SJSA1 (cell line): ENCODE results near the gene LMNB1. TPM values are rescaled to one million over a fixed set of nuclear protein-coding genes. Genes with fewer than 3 reads are reported as not detected.
"Not testable (repeated sequence)": the region's sequence is repeated elsewhere in the genome, so short reads cannot be mapped to it uniquely, and the experiment has no call there.

ENCODE experiments used
- DNase-seq, 2 experiments: peaks; one replicate each; pipeline ENCODE4 v3.0.0-alpha.2; 2015 to 2020; ENCODE audit warnings: low spot score in 2 of 2, low read depth in 1 of 2
- H3K27ac ChIP-seq: fragments of 250-450 bp; sonication (Bioruptor Pico); 2 replicates; pipeline ENCODE4 v1.5.1; 2020; ENCODE audit warnings: mild to moderate bottlenecking, moderate library complexity
- H3K27me3 ChIP-seq: fragments of 250-450 bp; sonication (Bioruptor Pico); replicated peaks from 2 replicates; pipeline ENCODE4 v1.5.1; 2020; ENCODE audit warnings: mild to moderate bottlenecking, moderate library complexity
- H3K36me3 ChIP-seq: fragments of 250-450 bp; sonication (Bioruptor Pico); 2 replicates; pipeline ENCODE4 v1.5.1; 2020; ENCODE audit warnings: mild to moderate bottlenecking
- H3K4me1 ChIP-seq: fragments of 250-450 bp; sonication (Bioruptor Pico); replicated peaks from 2 replicates; pipeline ENCODE4 v1.6.1; 2021; ENCODE audit warnings: mild to moderate bottlenecking
- H3K4me3 ChIP-seq: fragments of 250-450 bp; sonication (Bioruptor Pico); 2 replicates; pipeline ENCODE4 v1.5.1; 2020; ENCODE audit warnings: mild to moderate bottlenecking
- H3K9me3 ChIP-seq: fragments of 250-450 bp; sonication (Bioruptor Pico); replicated peaks from 2 replicates; pipeline ENCODE4 v1.5.1; 2020; ENCODE audit warnings: mild to moderate bottlenecking
- total RNA-seq: library from RNA; depleted of rRNA; stranded (reverse); fragments of >200 nt; shearing (Covaris generic); gene quantifications from 2 replicates; pipeline ENCODE4 v1.2.3, GENCODE V29; 2014

The LMNB1 gene
- total RNA-seq, 1 experiment from 2014 or later, result 241 TPM

GRCh38 chr5:126818736-126819135 is 41.8 kb downstream of the LMNB1 start:
- no peaks in the 10 kb centered on the region for H3K4me1 ChIP-seq
- peaks cover 95% of the 10 kb centered on the region for H3K36me3 ChIP-seq
- no peaks in the 10 kb centered on the region for H3K27me3 ChIP-seq
- no peak overlapping the region for H3K27ac ChIP-seq
- no peaks in the 10 kb centered on the region for H3K9me3 ChIP-seq
- no peak for DNase-seq
- no peak overlapping the region for H3K4me3 ChIP-seq

DNA sequence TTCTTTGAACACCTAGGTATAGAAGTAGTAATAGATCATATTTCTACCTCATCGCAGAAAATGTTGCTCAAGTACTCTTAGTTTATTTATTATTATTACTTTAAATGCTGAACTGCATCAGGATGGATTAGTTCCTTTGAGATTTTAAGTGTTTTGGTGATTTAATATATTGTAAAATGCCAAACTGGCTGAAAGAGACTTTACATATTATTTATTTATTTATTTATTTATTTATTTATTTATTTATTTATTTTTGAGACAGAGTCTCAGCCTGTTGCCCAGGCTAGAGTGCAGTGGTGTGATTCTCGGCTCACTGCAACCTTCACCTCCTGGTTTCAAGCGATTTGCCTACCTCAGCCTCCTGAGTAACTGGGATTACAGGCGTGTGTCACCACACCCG is 42.3 kb downstream of the LMNB1 start:
- DNase-seq, result no peak
- H3K4me3 ChIP-seq, result no peak overlapping the region
- no peaks in the 10 kb centered on the region for H3K4me1 ChIP-seq
- no peaks in the 10 kb centered on the region for H3K9me3 ChIP-seq
- H3K27me3 ChIP-seq, result no peaks in the 10 kb centered on the region
- peaks cover 94% of the 10 kb centered on the region for H3K36me3 ChIP-seq
- no peak overlapping the region for H3K27ac ChIP-seq

DNA sequence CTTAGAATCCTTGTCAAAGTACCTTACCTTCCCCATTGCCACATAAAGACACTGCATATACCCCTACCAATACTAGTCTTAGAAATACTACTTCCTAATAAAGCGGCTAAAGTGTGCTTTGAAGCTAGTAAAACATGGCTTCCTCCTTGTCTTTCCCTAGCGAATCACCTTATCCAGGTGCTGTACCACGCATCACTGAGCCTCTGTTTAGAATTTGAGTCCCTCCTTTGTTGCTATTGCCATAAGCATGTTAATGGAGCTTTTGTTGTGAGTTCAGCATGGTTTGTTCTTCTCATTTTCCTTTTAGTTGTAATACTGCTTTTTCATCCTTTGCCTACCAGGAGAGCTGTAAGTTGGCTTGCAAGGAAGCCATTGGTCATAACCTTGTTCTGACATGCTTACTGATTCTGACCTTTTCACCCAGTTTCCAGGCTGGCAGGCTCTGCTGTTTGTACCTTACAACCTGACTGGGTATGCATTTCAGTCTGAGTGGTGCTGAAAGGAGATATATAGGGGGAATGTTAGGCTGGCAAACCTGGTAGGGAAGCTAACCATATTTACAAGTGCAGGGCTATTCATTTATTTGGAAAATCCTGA is 49.8 kb downstream of the LMNB1 start:
- H3K4me1 ChIP-seq, result no peaks in the 10 kb centered on the region
- no peak for DNase-seq
- H3K27me3 ChIP-seq, result no peaks in the 10 kb centered on the region
- H3K4me3 ChIP-seq, result no peak overlapping the region
- no peak overlapping the region for H3K27ac ChIP-seq
- H3K36me3 ChIP-seq, result peaks cover 95% of the 10 kb centered on the region
- H3K9me3 ChIP-seq, result no peaks in the 10 kb centered on the region

- Histone ChIP-seq H3K36me3 (peaks cover 96% of the 10 kb centered on the region), H3K27me3 (no peaks in the 10 kb centered on the region), H3K4me3 (no peak overlapping the region), H3K4me1 (no peaks in the 10 kb centered on the region), H3K27ac (no peak overlapping the region), H3K9me3 (no peaks in the 10 kb centered on the region)
- no peak for DNase-seq
Observed at GRCh38 chr5:126829098-126829497, 52.2 kb downstream of the LMNB1 start.

DNA sequence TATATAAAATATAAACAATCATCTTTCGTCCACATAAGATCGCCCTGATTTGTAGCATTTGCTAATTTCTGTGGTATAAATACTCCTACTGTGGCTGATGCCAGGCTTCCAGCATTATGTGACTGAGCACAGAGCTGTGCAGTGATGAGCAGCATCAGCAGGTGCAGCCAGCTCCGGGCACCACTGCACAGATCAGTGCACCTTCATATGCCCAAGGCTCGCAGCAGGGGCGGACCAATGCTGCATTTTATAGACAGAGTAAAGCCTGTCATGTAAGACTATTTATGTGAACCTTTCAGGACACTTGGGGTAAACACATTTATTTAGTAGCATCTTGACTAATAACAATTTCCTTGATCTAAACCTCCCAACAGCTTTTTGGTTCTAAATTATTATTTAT is 53.1 kb downstream of the LMNB1 start:
- no peaks in the 10 kb centered on the region for H3K27me3 ChIP-seq
- H3K4me1 ChIP-seq, result no peaks in the 10 kb centered on the region
- no peak overlapping the region for H3K4me3 ChIP-seq
- peaks cover 100% of the 10 kb centered on the region for H3K36me3 ChIP-seq
- no peak overlapping the region for H3K27ac ChIP-seq
- H3K9me3 ChIP-seq, result no peaks in the 10 kb centered on the region
- DNase-seq, result no peak

GRCh38 chr5:126831156-126831555 is 54.2 kb downstream of the LMNB1 start:
- no peak overlapping the region for H3K4me3 ChIP-seq
- no peaks in the 10 kb centered on the region for H3K9me3 ChIP-seq
- peaks cover 100% of the 10 kb centered on the region for H3K36me3 ChIP-seq
- no peak for DNase-seq
- no peaks in the 10 kb centered on the region for H3K27me3 ChIP-seq
- no peak overlapping the region for H3K27ac ChIP-seq
- no peaks in the 10 kb centered on the region for H3K4me1 ChIP-seq

- no peak overlapping the region for H3K4me3 ChIP-seq
- no peaks in the 10 kb centered on the region for H3K4me1 ChIP-seq
- no peak overlapping the region for H3K27ac ChIP-seq
- no peaks in the 10 kb centered on the region for H3K9me3 ChIP-seq
- H3K27me3 ChIP-seq, result no peaks in the 10 kb centered on the region
- DNase-seq, result no peak
- H3K36me3 ChIP-seq, result peaks cover 73% of the 10 kb centered on the region
Observed at GRCh38 chr5:126836778-126837177, 59.8 kb downstream of the LMNB1 start.

GRCh38 chr5:126837242-126837641 is 60.3 kb downstream of the LMNB1 start:
- Histone ChIP-seq H3K27me3 (no peaks in the 10 kb centered on the region), H3K9me3 (no peaks in the 10 kb centered on the region), H3K27ac (no peak overlapping the region), H3K4me3 (no peak overlapping the region), H3K36me3 (peaks cover 69% of the 10 kb centered on the region), H3K4me1 (no peaks in the 10 kb centered on the region)
- no peak for DNase-seq

GRCh38 chr5:126837906-126838539 is 61.1 kb downstream of the LMNB1 start:
- peaks cover 61% of the 10 kb centered on the region for H3K36me3 ChIP-seq
- H3K9me3 ChIP-seq, result no peaks in the 10 kb centered on the region
- no peaks in the 10 kb centered on the region for H3K4me1 ChIP-seq
- no peak overlapping the region for H3K4me3 ChIP-seq
- no peak overlapping the region for H3K27ac ChIP-seq
- no peaks in the 10 kb centered on the region for H3K27me3 ChIP-seq
- no peak for DNase-seq

- H3K36me3 ChIP-seq, result peaks cover 47% of the 10 kb centered on the region
- H3K27me3 ChIP-seq, H3K27ac ChIP-seq, H3K4me1 ChIP-seq, DNase-seq, H3K4me3 ChIP-seq, H3K9me3 ChIP-seq: not testable (repeated sequence)
Observed at GRCh38 chr5:126839407-126839806, 62.5 kb downstream of the LMNB1 start.

DNA sequence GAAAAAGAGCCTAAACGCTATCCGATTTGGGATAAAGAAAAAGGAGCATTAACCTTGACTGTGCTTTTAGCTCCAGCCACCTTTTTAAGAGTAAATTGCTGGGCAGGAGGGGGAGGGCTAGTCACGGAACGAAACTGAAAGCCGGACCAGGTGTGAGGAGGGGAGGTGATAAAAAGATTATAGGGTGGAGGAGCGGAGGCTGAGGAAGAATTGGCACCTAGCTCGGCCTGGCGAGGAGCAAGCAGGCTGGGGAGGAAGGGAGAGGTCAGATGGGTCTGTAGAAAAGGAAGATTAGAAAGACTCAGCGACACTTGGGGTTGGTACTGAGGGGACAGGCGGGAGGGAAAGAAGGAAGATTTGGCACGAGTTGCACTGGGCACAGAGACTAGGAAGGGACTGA is 66.4 kb downstream of the LMNB1 start:
- H3K4me3 ChIP-seq, H3K27ac ChIP-seq, H3K9me3 ChIP-seq, DNase-seq, H3K27me3 ChIP-seq, H3K4me1 ChIP-seq: not testable (repeated sequence)
- peaks cover 10% of the 10 kb centered on the region for H3K36me3 ChIP-seq

DNA sequence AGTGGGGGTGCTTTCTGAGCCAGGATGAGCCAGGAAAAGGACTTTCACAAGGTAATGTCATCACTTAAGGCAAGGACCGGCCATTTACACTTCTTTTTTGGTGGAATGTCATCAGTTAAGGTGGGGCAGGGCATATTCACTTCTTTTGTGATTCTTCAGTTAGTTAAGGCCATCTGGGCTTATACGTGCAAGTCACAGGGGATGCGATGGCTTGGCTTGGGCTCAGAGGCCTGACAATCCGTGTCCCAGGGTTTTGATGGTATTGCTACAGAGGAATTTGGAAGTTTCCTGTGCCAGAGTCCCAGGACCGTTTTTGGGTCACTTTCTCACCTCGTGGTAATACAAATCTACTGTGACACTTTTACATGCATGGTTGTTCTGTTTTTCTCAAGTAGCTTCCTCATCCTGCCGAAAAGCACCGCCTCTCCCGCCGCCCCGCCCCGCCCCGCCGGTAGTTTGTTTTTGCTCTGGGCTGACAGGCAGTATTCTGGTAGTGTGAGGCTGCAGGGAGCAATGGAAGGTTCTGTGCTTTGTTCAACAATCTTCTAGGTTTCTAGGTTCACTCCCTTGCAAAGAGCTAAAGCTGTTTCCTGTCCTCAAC is 68.6 kb downstream of the LMNB1 start:
- H3K4me3 ChIP-seq, result not testable (repeated sequence)

GRCh38 chr5:126846344-126846743 is 69.4 kb downstream of the LMNB1 start:
- Histone ChIP-seq H3K9me3 (no peaks in the 10 kb centered on the region), H3K36me3 (no peaks in the 10 kb centered on the region), H3K4me3 (no peak overlapping the region), H3K27ac (no peak overlapping the region), H3K27me3 (no peaks in the 10 kb centered on the region), H3K4me1 (no peaks in the 10 kb centered on the region)
- no peak for DNase-seq

More for the DNA sequence above, 68.6 kb downstream of the LMNB1 start:
- not testable (repeated sequence) for H3K27ac ChIP-seq, DNase-seq, H3K9me3 ChIP-seq, H3K27me3 ChIP-seq, H3K36me3 ChIP-seq, H3K4me1 ChIP-seq

DNA sequence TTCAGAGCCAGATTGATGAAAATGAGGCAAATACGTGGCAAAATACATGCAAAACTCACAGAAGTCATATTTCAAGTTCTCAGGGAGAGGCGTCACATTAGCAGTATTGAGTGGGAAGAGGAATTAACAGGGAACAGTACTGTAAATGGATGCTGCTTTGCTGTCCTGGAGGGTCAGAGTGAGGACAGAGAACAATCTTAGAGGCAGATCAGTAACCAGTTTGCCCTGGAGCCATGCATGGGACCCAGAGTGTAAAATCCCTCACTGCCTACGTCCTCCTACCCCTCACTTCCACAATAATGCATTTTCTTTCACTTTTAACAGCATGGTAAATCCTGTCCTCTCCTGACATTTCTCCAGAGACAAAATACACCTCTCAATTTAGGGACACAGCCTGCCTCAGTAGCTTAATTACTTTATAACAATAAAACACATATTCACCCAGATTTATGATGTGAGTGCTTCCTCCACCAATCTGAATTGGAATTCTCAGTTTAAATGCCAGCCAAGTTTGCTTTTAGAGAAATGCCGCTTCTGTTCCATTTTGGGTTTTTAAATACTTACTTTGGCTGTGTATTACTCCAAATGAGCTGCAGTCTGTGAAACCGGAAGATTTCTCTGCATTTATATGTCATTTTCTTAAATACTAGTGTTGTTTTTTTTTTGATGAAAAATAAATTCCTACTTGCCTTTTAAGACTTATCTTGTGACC is 70.0 kb downstream of the LMNB1 start:
- DNase-seq, result no peak
- H3K27ac ChIP-seq, result no peak overlapping the region
- no peaks in the 10 kb centered on the region for H3K27me3 ChIP-seq
- no peaks in the 10 kb centered on the region for H3K36me3 ChIP-seq
- no peaks in the 10 kb centered on the region for H3K9me3 ChIP-seq
- H3K4me3 ChIP-seq, result no peak overlapping the region
- H3K4me1 ChIP-seq, result no peaks in the 10 kb centered on the region
